HepG2 (cell line): ENCODE results near the gene TNFRSF6B. TPM values are rescaled to one million over a fixed set of nuclear protein-coding genes. Genes with fewer than 3 reads are reported as not detected.

Experiments used
- AHR ChIP-seq: IDR thresholded peaks from 2 replicates; pipeline ENCODE4 v1.6.1; 2018; ENCODE audit warnings: missing genetic modification reagents, missing compliant biosample characterization
- ATF7-NPFF ChIP-seq: sonication (generic); formaldehyde crosslinking; IDR thresholded peaks from 2 replicates; pipeline ENCODE4 v1.8.1; 2023; ENCODE audit warnings: mild to moderate bottlenecking, low read depth, missing genetic modification reagents, moderate library complexity
- EZH2 ChIP-seq: conservative IDR thresholded peaks from 2 replicates; pipeline ENCODE4 v1.6.1; 2012; ENCODE audit warnings: mild to moderate bottlenecking, low read depth, low read length, moderate library complexity
- FOSL2 ChIP-seq: sonication (generic); formaldehyde crosslinking; IDR thresholded peaks from 2 replicates; pipeline ENCODE4 v1.4.0; 2020; ENCODE audit warnings: missing genetic modification reagents
- IKZF1 ChIP-seq: fragments of 450-650 bp; IDR thresholded peaks from 2 replicates; pipeline ENCODE4 v1.7.1; 2016
- MIXL1 ChIP-seq: IDR thresholded peaks from 2 replicates; pipeline ENCODE4 v1.6.1; 2016
- NPAS2 ChIP-seq: sonication (generic); formaldehyde crosslinking; IDR thresholded peaks from 2 replicates; pipeline ENCODE4 v1.8.0; 2022; ENCODE audit warnings: mild to moderate bottlenecking, missing genetic modification reagents, borderline replicate concordance
- SMC3 ChIP-seq: IDR thresholded peaks from 2 replicates; pipeline ENCODE4 v1.6.1; 2011; ENCODE audit warnings: low read length, improper control_type of control experiment
- THYN1 ChIP-seq: sonication (generic); formaldehyde crosslinking; IDR thresholded peaks from 2 replicates; pipeline ENCODE4 v1.8.1; 2023; ENCODE audit warnings: low read depth, mild to moderate bottlenecking, moderate library complexity, missing genetic modification reagents, borderline replicate concordance
- TOE1 ChIP-seq: sonication (generic); formaldehyde crosslinking; IDR thresholded peaks from 2 replicates; pipeline ENCODE4 v1.4.0; 2020; ENCODE audit warnings: mild to moderate bottlenecking, missing genetic modification reagents
- ZBTB1 ChIP-seq: sonication (generic); formaldehyde crosslinking; IDR thresholded peaks from 2 replicates; pipeline ENCODE4 v1.4.0; 2020; ENCODE audit warnings: missing genetic modification reagents, borderline replicate concordance
- ZFAT ChIP-seq: sonication (generic); formaldehyde crosslinking; conservative IDR thresholded peaks from 2 replicates; pipeline ENCODE4 v1.8.1; 2023; ENCODE audit warnings: missing genetic modification reagents, inconsistent platforms
- ZKSCAN1 ChIP-seq: fragments of 150-350 bp; IDR thresholded peaks from 2 replicates; pipeline ENCODE4 v1.6.1; 2014; ENCODE audit warnings: low read length
- ZNF253 ChIP-seq: sonication (generic); formaldehyde crosslinking; IDR thresholded peaks from 2 replicates; pipeline ENCODE4 v1.8.0; 2022; ENCODE audit warnings: mild to moderate bottlenecking, missing genetic modification reagents, borderline replicate concordance
- ZNF333 ChIP-seq: sonication (generic); formaldehyde crosslinking; IDR thresholded peaks from 2 replicates; pipeline ENCODE4 v1.4.0; 2020; ENCODE audit warnings: mild to moderate bottlenecking, missing genetic modification reagents, borderline replicate concordance
- ZNF350 ChIP-seq: sonication (generic); formaldehyde crosslinking; IDR thresholded peaks from 2 replicates; pipeline ENCODE4 v1.4.0; 2020; ENCODE audit warnings: mild to moderate bottlenecking, low read depth, missing genetic modification reagents, borderline replicate concordance
- ZNF451 ChIP-seq: sonication (generic); formaldehyde crosslinking; IDR thresholded peaks from 2 replicates; pipeline ENCODE4 v1.5.0; 2020; ENCODE audit warnings: mild to moderate bottlenecking, missing genetic modification reagents
- ZNF567 ChIP-seq: sonication (generic); formaldehyde crosslinking; IDR thresholded peaks from 2 replicates; pipeline ENCODE4 v1.8.1; 2023; ENCODE audit warnings: mild to moderate bottlenecking, missing genetic modification reagents, borderline replicate concordance
- ZNF747 ChIP-seq: sonication (generic); formaldehyde crosslinking; IDR thresholded peaks from 2 replicates; pipeline ENCODE4 v1.8.1; 2023; ENCODE audit warnings: missing genetic modification reagents, mild to moderate bottlenecking, borderline replicate concordance
- ZNF768 ChIP-seq: sonication (generic); formaldehyde crosslinking; IDR thresholded peaks from 2 replicates; pipeline ENCODE4 v1.4.0; 2020; ENCODE audit warnings: missing genetic modification reagents
- ZNF878 ChIP-seq: sonication (generic); formaldehyde crosslinking; IDR thresholded peaks from 2 replicates; pipeline ENCODE4 v1.8.1; 2023; ENCODE audit warnings: mild to moderate bottlenecking, missing genetic modification reagents, moderate library complexity
- ZNF883 ChIP-seq: sonication (generic); formaldehyde crosslinking; IDR thresholded peaks from 2 replicates; pipeline ENCODE4 v1.5.1; 2020; ENCODE audit warnings: mild to moderate bottlenecking, missing genetic modification reagents; ENCODE audit errors: not compliant biosample characterization
- ZSCAN21 ChIP-seq: sonication (generic); formaldehyde crosslinking; IDR thresholded peaks from 2 replicates; pipeline ENCODE4 v1.8.0; 2022; ENCODE audit warnings: mild to moderate bottlenecking, missing genetic modification reagents, moderate library complexity, borderline replicate concordance
- polyA plus RNA-seq, 8 experiments: library from polyadenylated mRNA; depleted of rRNA in 3 of 8; stranded (reverse) in 7 of 8; unstranded in 1 of 8; fragments of >200 nt; fragmentation: Illumina TruSeq in 4 of 8; extraction: Trizol in 4 of 8; gene quantifications; 2 replicates each; pipeline versions ENCODE4 v1.2.1 to v1.2.3, GENCODE V29; 2011 to 2016; ENCODE audit warnings: low read depth in 4 of 8, missing spikeins in 1 of 8, mixed read lengths in 1 of 8; ENCODE audit not compliant: insufficient read depth in 1 of 8
- total RNA-seq, 5 experiments: library from RNA; depleted of rRNA; stranded (reverse); fragments of >200 nt; fragmentation: Illumina TruSeq; extraction: Trizol; gene quantifications; 2 replicates each; pipeline ENCODE4 v1.2.3, GENCODE V29; 2016; ENCODE audit warnings: low read depth in 1 of 5
- TF ChIP-seq, protein P1 (sequence below): sonication (generic); formaldehyde crosslinking; IDR thresholded peaks from 2 replicates; pipeline ENCODE4 v1.9.0; 2022; ENCODE audit warnings: low read depth, missing genetic modification reagents
- TF ChIP-seq, protein P2 (sequence below): sonication (generic); formaldehyde crosslinking; IDR thresholded peaks from 2 replicates; pipeline ENCODE4 v1.4.0; 2020; ENCODE audit warnings: mild to moderate bottlenecking, low read depth, missing genetic modification reagents

Gene TNFRSF6B
- total and polyA plus RNA-seq, 2 of the 13 experiments (the other 11 are each of a cell fraction or from before 2014, with no cell fraction given): 0.24 TPM; not detected in 1

DNA sequence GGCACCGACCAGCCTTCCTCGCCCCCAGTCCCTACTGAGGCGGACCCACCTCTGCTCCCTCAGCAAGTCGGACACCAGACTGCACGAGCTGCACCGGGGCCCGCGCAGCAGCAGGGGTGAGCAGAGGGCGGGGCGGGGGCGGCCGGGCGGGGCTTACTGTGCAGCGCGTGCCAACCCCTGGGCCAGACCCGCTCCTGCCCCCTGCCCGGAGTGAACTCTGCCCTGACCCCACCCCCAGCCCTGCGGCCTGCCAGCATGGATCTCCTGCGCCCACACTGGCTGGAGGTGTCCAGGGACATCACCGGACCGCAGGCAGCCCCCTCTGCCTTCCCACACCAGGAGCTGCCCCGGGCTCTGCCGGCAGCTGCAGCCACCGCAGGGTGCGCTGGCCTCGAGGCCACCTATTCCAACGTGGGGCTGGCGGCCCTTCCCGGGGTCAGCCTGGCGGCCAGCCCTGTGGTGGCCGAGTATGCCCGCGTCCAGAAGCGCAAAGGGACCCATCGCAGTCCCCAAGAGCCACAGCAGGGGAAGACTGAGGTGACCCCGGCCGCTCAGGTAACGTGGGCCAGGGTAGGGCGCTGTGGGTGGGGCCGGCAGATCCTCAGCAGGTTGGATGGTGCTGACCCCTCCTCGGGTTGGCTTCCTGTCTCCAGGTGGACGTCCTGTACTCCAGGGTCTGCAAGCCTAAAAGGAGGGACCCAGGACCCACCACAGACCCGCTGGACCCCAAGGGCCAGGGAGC, 41.7 kb downstream of the TNFRSF6B start (continued):
- TF ChIP-seq FOSL2 (CRISPR knock-in tag): peak; percentile 48
- no peak for TF ChIP-seq NPAS2 (CRISPR knock-in tag)
- no peak; the same call in 1 of the 2 replicates for TF ChIP-seq TOE1
- TF ChIP-seq ZNF883: peak; percentile 93
- TF ChIP-seq, protein P1, sequence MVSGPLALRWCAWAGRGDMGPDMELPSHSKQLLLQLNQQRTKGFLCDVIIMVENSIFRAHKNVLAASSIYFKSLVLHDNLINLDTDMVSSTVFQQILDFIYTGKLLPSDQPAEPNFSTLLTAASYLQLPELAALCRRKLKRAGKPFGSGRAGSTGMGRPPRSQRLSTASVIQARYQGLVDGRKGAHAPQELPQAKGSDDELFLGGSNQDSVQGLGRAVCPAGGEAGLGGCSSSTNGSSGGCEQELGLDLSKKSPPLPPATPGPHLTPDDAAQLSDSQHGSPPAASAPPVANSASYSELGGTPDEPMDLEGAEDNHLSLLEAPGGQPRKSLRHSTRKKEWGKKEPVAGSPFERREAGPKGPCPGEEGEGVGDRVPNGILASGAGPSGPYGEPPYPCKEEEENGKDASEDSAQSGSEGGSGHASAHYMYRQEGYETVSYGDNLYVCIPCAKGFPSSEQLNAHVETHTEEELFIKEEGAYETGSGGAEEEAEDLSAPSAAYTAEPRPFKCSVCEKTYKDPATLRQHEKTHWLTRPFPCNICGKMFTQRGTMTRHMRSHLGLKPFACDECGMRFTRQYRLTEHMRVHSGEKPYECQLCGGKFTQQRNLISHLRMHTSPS (CRISPR knock-in tag): peak; percentile 96
- TF ChIP-seq ZNF747 (CRISPR knock-in tag): peak; percentile 78
- no peak for TF ChIP-seq IKZF1
- TF ChIP-seq ZFAT (CRISPR knock-in tag): 0 out of 2 replicates have a peak, but pooled peaks have one; percentile 64
- TF ChIP-seq ZSCAN21 (CRISPR knock-in tag): peak; percentile 91
- TF ChIP-seq ZNF451 (CRISPR knock-in tag): peak; percentile 75; the same call in 1 of the 2 replicates
- TF ChIP-seq ZNF768 (CRISPR knock-in tag): peak; percentile 55; the same call in 1 of the 2 replicates
- TF ChIP-seq ZNF878 (CRISPR knock-in tag): peak; percentile 63; the same call in 1 of the 2 replicates
- TF ChIP-seq ZNF253 (CRISPR knock-in tag): peak; percentile 49; the same call in 1 of the 2 replicates
- no peak for TF ChIP-seq THYN1 (CRISPR knock-in tag)
- 0 out of 2 replicates have a peak, but pooled peaks have one; percentile 77 for TF ChIP-seq MIXL1 (CRISPR knock-in tag)
- no peak; the same call in 1 of the 2 replicates for TF ChIP-seq SMC3
- TF ChIP-seq ZNF567 (CRISPR knock-in tag): peak; percentile 97; the same call in 1 of the 2 replicates
- 0 out of 2 replicates have a peak, but pooled peaks have one; percentile 32 for TF ChIP-seq ZBTB1 (CRISPR knock-in tag)
- TF ChIP-seq ATF7-NPFF (CRISPR knock-in tag): peak; percentile 55; the same call in 1 of the 2 replicates
- peak; percentile 95; the same call in 1 of the 2 replicates for TF ChIP-seq AHR (CRISPR knock-in tag)
- no peak for TF ChIP-seq ZKSCAN1
- TF ChIP-seq EZH2: no peak
- TF ChIP-seq ZNF333 (CRISPR knock-in tag): no peak; the same call in 1 of the 2 replicates
- TF ChIP-seq ZNF350 (CRISPR knock-in tag): no peak; the same call in 1 of the 2 replicates
- TF ChIP-seq, protein P2, sequence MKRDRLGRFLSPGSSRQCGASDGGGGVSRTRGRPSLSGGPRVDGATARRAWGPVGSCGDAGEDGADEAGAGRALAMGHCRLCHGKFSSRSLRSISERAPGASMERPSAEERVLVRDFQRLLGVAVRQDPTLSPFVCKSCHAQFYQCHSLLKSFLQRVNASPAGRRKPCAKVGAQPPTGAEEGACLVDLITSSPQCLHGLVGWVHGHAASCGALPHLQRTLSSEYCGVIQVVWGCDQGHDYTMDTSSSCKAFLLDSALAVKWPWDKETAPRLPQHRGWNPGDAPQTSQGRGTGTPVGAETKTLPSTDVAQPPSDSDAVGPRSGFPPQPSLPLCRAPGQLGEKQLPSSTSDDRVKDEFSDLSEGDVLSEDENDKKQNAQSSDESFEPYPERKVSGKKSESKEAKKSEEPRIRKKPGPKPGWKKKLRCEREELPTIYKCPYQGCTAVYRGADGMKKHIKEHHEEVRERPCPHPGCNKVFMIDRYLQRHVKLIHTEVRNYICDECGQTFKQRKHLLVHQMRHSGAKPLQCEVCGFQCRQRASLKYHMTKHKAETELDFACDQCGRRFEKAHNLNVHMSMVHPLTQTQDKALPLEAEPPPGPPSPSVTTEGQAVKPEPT (CRISPR knock-in tag): peak; percentile 12
